ENCODE results near the gene LDB2. TPM values are rescaled to one million over a fixed set of nuclear protein-coding genes. Genes with fewer than 3 reads are reported as not detected.

Gene LDB2
- total RNA-seq, 1 experiment from 2014 or later, result not detected

- no peak for DNase-seq (ENCODE audit: low spot score)
Measured at GRCh38 chr4:16884673-16885460, 13.6 kb downstream of the LDB2 start.

GRCh38 chr4:16883806-16884205, 14.6 kb downstream of the LDB2 start:
- no peak for DNase-seq (ENCODE audit: low spot score)

GRCh38 chr4:16881151-16881884, 17.1 kb downstream of the LDB2 start:
- DNase-seq (ENCODE audit: low spot score), result no peak

GRCh38 chr4:16875487-16875886, 23.0 kb downstream of the LDB2 start:
- DNase-seq (ENCODE audit: low spot score), result no peak

GRCh38 chr4:16869594-16870245, 28.7 kb downstream of the LDB2 start:
- no peak for DNase-seq (ENCODE audit: low spot score)

GRCh38 chr4:16868674-16869073, 29.8 kb downstream of the LDB2 start:
- no peak for DNase-seq (ENCODE audit: low spot score)

GRCh38 chr4:16867827-16868226, 30.6 kb downstream of the LDB2 start:
- no peak for DNase-seq (ENCODE audit: low spot score)

- DNase-seq (ENCODE audit: low spot score), result no peak
Measured at GRCh38 chr4:16866974-16867373, 31.5 kb downstream of the LDB2 start.

GRCh38 chr4:16865897-16866283, 32.6 kb downstream of the LDB2 start:
- no peak for DNase-seq (ENCODE audit: low spot score)

GRCh38 chr4:16865209-16865896, 33.1 kb downstream of the LDB2 start:
- DNase-seq (ENCODE audit: low spot score), result no peak

- DNase-seq (ENCODE audit: low spot score), result no peak
Measured at GRCh38 chr4:16864199-16864598, 34.2 kb downstream of the LDB2 start.

- no peak for DNase-seq (ENCODE audit: low spot score)
Measured at GRCh38 chr4:16862697-16863096, 35.7 kb downstream of the LDB2 start.

- DNase-seq (ENCODE audit: low spot score), result no peak
Measured at GRCh38 chr4:16860516-16860915, 37.9 kb downstream of the LDB2 start.

- no peak for DNase-seq (ENCODE audit: low spot score)
Measured at GRCh38 chr4:16859031-16859430, 39.4 kb downstream of the LDB2 start.

- no peak for DNase-seq (ENCODE audit: low spot score)
Measured at GRCh38 chr4:16858275-16858752, 40.1 kb downstream of the LDB2 start.

- DNase-seq (ENCODE audit: low spot score), result no peak
Measured at GRCh38 chr4:16857425-16857824, 41.0 kb downstream of the LDB2 start.

- no peak for DNase-seq (ENCODE audit: low spot score)
Measured at GRCh38 chr4:16853640-16854039, 44.8 kb downstream of the LDB2 start.

GRCh38 chr4:16852644-16853043, 45.8 kb downstream of the LDB2 start:
- DNase-seq (ENCODE audit: low spot score), result no peak

- no peak for DNase-seq (ENCODE audit: low spot score)
Measured at GRCh38 chr4:16852228-16852627, 46.2 kb downstream of the LDB2 start.

GRCh38 chr4:16846540-16847117, 51.8 kb downstream of the LDB2 start:
- no peak for DNase-seq (ENCODE audit: low spot score)

- no peak for DNase-seq (ENCODE audit: low spot score)
Measured at GRCh38 chr4:16844816-16845586, 53.4 kb downstream of the LDB2 start.

All from A172 (cell line).